ENCODE results near the gene ATP1B2. TPM values are rescaled to one million over a fixed set of nuclear protein-coding genes. Genes with fewer than 3 reads are reported as not detected.

Gene ATP1B2
- total RNA-seq, 1 experiment from 2014 or later: not detected

DNA sequence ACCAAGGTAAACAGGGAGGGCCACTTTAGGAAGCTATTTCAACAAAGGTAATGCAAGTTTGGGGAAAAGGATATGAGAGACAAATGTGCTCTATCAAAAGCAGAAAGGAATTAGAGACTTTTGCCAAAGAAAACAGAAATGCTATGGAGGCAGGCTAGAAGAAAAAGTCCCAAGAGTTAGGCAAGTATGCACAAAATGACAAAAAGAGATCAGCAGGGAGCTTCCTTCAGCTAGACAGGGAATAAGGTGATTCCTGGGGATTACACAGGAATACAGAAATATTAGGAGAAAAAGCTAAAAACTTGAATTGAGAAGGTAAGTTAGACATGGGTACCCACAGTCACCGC, 38.5 kb upstream of the ATP1B2 start:
- peak overlapping the region; percentile 78 for H3K4me3 Mint-ChIP-seq (ENCODE audit: low read depth, unreplicated experiment)
- CTCF ChIA-PET: no interaction called here
- no peaks in the 10 kb centered on the region for H3K27me3 Mint-ChIP-seq (ENCODE audit: unreplicated experiment)
- H3K27ac Mint-ChIP-seq (ENCODE audit: unreplicated experiment): peak overlapping the region; percentile 11
- DNase-seq: no peak
- H3K36me3 Mint-ChIP-seq (ENCODE audit: insufficient read depth, unreplicated experiment): peaks cover 28% of the 10 kb centered on the region
- intact Hi-C loops (cut with micrococcal nuclease; ENCODE audit: unreplicated experiment): no loop called here
- peaks cover 23% of the 10 kb centered on the region for H3K4me1 Mint-ChIP-seq (ENCODE audit: low read depth, unreplicated experiment)
- BruUV-seq (replicated peaks): no TSS peak
- TF ChIP-seq, protein P1, sequence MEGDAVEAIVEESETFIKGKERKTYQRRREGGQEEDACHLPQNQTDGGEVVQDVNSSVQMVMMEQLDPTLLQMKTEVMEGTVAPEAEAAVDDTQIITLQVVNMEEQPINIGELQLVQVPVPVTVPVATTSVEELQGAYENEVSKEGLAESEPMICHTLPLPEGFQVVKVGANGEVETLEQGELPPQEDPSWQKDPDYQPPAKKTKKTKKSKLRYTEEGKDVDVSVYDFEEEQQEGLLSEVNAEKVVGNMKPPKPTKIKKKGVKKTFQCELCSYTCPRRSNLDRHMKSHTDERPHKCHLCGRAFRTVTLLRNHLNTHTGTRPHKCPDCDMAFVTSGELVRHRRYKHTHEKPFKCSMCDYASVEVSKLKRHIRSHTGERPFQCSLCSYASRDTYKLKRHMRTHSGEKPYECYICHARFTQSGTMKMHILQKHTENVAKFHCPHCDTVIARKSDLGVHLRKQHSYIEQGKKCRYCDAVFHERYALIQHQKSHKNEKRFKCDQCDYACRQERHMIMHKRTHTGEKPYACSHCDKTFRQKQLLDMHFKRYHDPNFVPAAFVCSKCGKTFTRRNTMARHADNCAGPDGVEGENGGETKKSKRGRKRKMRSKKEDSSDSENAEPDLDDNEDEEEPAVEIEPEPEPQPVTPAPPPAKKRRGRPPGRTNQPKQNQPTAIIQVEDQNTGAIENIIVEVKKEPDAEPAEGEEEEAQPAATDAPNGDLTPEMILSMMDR (IDR thresholded peaks at IDR 0.05; ENCODE audit: unreplicated experiment): no peak
- no peaks in the 10 kb centered on the region for H3K9me3 Mint-ChIP-seq (ENCODE audit: low read depth, unreplicated experiment)

DNA sequence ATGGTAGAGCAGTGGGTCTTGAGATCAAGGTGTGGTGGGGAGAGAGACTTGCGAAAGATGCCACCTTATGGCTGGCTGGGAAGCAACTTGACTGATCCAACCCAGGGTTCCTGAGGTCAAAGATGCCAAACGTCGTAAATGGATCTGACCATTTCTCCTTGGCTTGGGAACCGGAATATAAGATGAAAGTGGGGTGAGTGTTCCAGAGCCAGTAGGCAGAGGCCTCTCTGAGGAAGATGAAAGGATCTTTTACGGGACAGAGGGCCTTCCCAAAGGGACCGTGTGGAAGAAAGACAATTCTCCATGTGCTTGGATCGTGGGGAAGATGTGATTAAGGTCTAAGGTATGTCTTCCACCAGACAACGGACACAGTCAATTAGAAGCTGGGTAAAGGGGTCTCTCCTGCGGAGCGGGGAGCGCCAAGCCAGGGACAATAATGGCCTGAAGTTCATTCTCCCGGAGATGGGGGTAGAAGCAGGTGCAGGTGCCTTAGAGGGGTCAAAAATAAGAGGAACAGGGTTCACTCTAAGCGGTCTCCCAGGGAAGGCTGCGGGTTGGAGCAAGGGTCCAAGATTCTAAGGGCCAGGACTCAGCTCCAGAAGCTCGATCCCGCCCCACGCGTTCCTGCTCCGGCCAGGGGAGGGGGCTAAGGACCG, 36.8 kb upstream of the ATP1B2 start:
- CTCF ChIA-PET: interaction anchor here (0.6 to 1.4 kb wide), 3 partner anchors 9 to 209 kb away, joined by 3 to 5 read pairs (median 4); partner anchors contain the start of gene CD68
- Mint-ChIP-seq H3K27me3 (ENCODE audit: unreplicated experiment) (no peaks in the 10 kb centered on the region), H3K4me1 (ENCODE audit: low read depth, unreplicated experiment) (peaks cover 23% of the 10 kb centered on the region), H3K27ac (ENCODE audit: unreplicated experiment) (peak overlapping the region; percentile 57), H3K4me3 (ENCODE audit: low read depth, unreplicated experiment) (peak overlapping the region; percentile 78), H3K36me3 (ENCODE audit: insufficient read depth, unreplicated experiment) (peaks cover 28% of the 10 kb centered on the region), H3K9me3 (ENCODE audit: low read depth, unreplicated experiment) (no peaks in the 10 kb centered on the region)
- TF ChIP-seq, protein P1 (IDR thresholded peaks at IDR 0.05; ENCODE audit: unreplicated experiment): peak; percentile 3
- intact Hi-C loops (cut with micrococcal nuclease; ENCODE audit: unreplicated experiment): no loop called here
- BruUV-seq (replicated peaks): TSS peak; percentile 39
- no peak for DNase-seq

DNA sequence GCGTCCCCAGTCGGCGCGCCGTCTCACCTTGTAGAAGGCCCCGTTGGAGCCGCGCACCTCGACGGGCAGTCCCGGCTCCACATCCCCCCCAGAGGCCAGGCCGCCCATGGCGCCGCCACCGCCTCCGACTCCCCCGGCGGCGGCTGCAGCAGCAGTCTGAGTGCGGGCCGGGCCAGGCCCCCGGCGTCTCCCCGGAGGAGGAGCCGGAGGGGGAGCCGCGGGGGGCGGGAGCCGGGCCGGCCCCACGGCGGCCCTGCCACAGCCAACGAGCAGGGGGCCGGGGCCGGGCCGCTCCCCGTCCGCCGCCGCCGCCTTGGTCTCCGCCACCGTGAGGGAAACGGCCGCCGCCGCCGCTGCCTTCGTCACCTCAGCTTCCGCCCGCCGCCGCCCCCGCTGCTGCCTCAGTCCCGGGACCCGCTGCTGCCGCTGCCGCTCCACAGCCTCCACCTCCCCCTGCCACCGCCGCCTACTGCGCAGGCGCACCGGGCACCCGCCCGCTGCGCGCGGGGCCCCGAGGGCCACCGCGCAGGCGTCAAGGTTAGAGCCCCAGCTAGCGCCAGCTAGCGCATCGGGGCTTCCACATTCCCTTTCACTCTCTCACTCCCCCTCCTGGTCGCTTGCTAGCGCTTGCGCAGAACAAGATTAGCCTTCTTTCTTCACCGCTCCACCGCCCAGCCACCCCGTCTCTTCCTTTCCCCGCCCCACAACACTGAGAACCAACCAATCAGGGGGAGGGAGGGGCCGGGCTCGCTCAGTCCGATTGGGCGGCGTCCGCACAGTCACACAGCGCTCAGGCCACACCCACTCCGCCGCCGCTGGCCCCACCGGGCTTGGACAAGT, 36.1 kb upstream of the ATP1B2 start, which contains the start of gene FXR2:
Gene FXR2, minus strand, starts transcription at position 473 of the 840 bp plus-strand sequence. Its CDS starts 365 bp downstream, at position 108.
- peak; percentile 96 for DNase-seq
- Mint-ChIP-seq H3K4me3 (ENCODE audit: low read depth, unreplicated experiment) (peak within 1 kb of the TSS; percentile 78), H3K9me3 (ENCODE audit: low read depth, unreplicated experiment) (no peaks in the 10 kb centered on the region), H3K27me3 (ENCODE audit: unreplicated experiment) (no peaks in the 10 kb centered on the region), H3K36me3 (ENCODE audit: insufficient read depth, unreplicated experiment) (peaks cover 25% of the 10 kb centered on the region), H3K4me1 (ENCODE audit: low read depth, unreplicated experiment) (peaks cover 23% of the 10 kb centered on the region), H3K27ac (ENCODE audit: unreplicated experiment) (peak within 1 kb of the TSS; percentile 79)
- CTCF ChIA-PET: interaction anchor here (0.6 to 1.4 kb wide), 7 partner anchors 10 to 400 kb away, joined by 3 to 5 read pairs (median 4); partner anchors contain the start of genes ATP1B2, CD68, SAT2 and TMEM256
- intact Hi-C loops (cut with micrococcal nuclease; ENCODE audit: unreplicated experiment): no loop called here
- BruUV-seq (replicated peaks): no TSS peak
- TF ChIP-seq, protein P1 (IDR thresholded peaks at IDR 0.05; ENCODE audit: unreplicated experiment): no peak

DNA sequence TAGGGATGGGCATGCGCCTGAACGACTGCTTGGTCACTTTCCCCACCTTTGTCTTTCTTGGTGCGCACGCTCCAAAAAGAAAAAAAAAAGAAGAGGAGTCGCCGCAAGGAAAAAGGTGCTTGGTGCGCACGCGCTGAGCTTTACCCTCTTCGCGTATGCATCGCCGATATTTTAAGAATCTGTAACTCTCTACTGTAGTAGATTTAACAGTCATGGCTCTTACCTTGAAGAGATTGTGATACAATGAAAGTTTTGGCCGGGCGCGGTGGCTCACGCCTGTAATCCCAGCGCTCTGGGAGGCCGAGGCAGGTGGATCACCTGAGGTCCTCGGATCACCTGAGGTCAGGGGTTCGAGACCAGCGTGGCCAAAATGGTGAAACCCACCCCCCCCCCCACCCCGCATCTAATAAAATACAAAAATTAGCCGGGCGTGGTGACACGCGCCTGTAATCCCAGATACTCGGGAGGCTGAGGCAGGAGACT, 35.4 kb upstream of the ATP1B2 start:
- TF ChIP-seq, protein P1 (IDR thresholded peaks at IDR 0.05; ENCODE audit: unreplicated experiment): no peak
- peak overlapping the region; percentile 79 for H3K27ac Mint-ChIP-seq (ENCODE audit: unreplicated experiment)
- intact Hi-C loops (cut with micrococcal nuclease; ENCODE audit: unreplicated experiment): no loop called here
- H3K4me1 Mint-ChIP-seq (ENCODE audit: low read depth, unreplicated experiment): peaks cover 23% of the 10 kb centered on the region
- CTCF ChIA-PET: interaction anchor here (0.6 to 1.4 kb wide), 7 partner anchors 12 to 401 kb away, joined by 3 to 5 read pairs (median 3); partner anchors contain the start of genes ATP1B2, CD68, SAT2 and TMEM256
- H3K36me3 Mint-ChIP-seq (ENCODE audit: insufficient read depth, unreplicated experiment): peaks cover 25% of the 10 kb centered on the region
- H3K27me3 Mint-ChIP-seq (ENCODE audit: unreplicated experiment): no peaks in the 10 kb centered on the region
- BruUV-seq (replicated peaks): no TSS peak
- H3K9me3 Mint-ChIP-seq (ENCODE audit: low read depth, unreplicated experiment): no peaks in the 10 kb centered on the region
- H3K4me3 Mint-ChIP-seq (ENCODE audit: low read depth, unreplicated experiment): peak overlapping the region; percentile 78
- no peak for DNase-seq
